Upper lobe of left lung (tissue), 4 donors: Measurements from ENCODE around the gene SNX15.

ENCODE experiments used
- CTCF ChIP-seq, 6 experiments: fragments of 450-650 bp in 4 of 6; fragments of 200-600 bp in 2 of 6; sonication (generic) in 2 of 6; IDR thresholded peaks; one replicate each; pipeline ENCODE4 v1.5.1; 2016 to 2019; ENCODE audit warnings: antibody characterized with exemption in 6 of 6
- POLR2A ChIP-seq, 4 donors: fragments of 450-650 bp; IDR thresholded peaks; one replicate each; pipeline ENCODE4 v1.5.1; 2016 to 2017; ENCODE audit warnings: antibody characterized with exemption in 4 of 4, mild to moderate bottlenecking in 2 of 4

- no peak for TF ChIP-seq POLR2A (IDR thresholded peaks at IDR 0.05)
- TF ChIP-seq CTCF (IDR thresholded peaks at IDR 0.05), result no peak
These were observed 13.2 kb downstream of the SNX15 start for GRCh38 chr11:65040520-65040846.
